ENCODE results near the gene ACSF3.
"Not testable (repeated sequence)": the region's sequence is repeated elsewhere in the genome, so short reads cannot be mapped to it uniquely, and the experiment has no call there.

The ACSF3 gene

DNA sequence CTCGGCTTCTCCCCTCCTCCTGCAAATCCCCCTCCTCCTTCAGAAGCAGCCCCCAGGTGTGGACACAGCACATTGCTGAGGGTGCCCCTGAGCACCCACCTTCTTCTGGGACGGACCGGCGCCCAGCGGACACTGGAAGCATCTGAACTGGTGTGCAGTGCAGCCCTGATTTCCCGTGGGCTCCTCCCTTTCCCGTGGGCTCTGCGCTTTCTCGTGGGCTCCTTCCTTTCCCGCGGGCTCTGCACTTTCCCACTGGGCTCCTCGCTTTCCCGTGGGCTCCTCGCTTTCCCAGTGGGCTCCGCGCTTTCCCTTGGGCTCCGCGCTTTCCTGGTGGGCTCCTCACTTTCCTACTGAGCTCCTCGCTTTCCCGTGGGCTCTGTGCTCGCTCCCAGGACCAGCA, 32.6 kb upstream of the ACSF3 start:
- ATAC-seq (replicated peaks; ENCODE audit: extremely low read depth, poor library complexity, severe bottlenecking): no peak
- H3K27ac Mint-ChIP-seq (ENCODE audit: low read depth): no peak overlapping the region
- DNase-seq (ENCODE audit: low spot score in 2 of 2): no peak
- no peaks in the 10 kb centered on the region for H3K4me1 Mint-ChIP-seq
- H3K4me3 Mint-ChIP-seq: no peak overlapping the region
- no peaks in the 10 kb centered on the region for H3K36me3 Mint-ChIP-seq (ENCODE audit: insufficient read depth)
- H3K9me3 Mint-ChIP-seq: no peaks in the 10 kb centered on the region
- H3K27me3 Mint-ChIP-seq: peaks cover 14% of the 10 kb centered on the region

DNA sequence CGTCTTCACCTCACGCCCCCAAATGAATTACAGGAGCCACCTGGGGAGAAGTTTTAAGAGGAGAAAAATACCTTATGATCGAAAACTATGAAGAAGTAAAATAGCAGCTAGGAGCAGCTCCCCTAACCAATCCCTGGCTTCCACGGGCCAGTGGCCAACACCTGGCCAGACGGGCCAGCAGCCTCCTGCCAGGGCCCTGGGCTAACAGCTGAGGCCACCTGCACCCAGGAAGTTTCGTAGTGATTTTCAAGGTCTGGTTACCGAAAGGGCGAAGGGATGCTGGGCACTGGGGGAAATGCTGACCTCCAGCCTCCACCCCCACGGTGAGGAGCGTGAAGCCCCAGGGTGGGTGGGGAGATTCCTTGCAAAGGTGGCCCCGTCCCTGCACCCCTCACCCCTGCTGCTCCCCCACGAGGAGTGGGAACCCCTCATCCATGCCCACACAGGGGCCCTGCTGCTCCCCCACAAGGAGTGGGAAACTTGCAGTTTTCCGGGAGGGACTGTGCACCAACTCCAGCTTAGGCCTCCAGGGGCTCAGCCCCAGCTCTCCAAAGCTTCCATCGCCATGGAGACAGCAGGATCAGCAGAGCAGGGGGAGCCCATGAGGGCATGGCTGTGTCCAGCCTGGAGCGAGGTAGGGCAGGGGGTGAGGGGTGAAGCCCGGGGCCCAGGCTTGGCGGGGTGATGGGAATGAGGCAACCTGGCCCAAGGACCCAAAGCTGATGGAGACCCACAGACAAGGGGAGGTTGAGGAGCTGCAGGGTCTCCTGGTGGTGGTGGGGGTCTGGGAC, 31.9 kb upstream of the ACSF3 start:
- H3K4me1 Mint-ChIP-seq: no peaks in the 10 kb centered on the region
- ATAC-seq (replicated peaks; ENCODE audit: extremely low read depth, poor library complexity, severe bottlenecking) (no peak), DNase-seq (ENCODE audit: low spot score in 2 of 2) (no peak)
- no peak overlapping the region for H3K27ac Mint-ChIP-seq (ENCODE audit: low read depth)
- peaks cover 19% of the 10 kb centered on the region for H3K27me3 Mint-ChIP-seq
- H3K36me3 Mint-ChIP-seq (ENCODE audit: insufficient read depth): no peaks in the 10 kb centered on the region
- no peak overlapping the region for H3K4me3 Mint-ChIP-seq
- H3K9me3 Mint-ChIP-seq: no peaks in the 10 kb centered on the region

DNA sequence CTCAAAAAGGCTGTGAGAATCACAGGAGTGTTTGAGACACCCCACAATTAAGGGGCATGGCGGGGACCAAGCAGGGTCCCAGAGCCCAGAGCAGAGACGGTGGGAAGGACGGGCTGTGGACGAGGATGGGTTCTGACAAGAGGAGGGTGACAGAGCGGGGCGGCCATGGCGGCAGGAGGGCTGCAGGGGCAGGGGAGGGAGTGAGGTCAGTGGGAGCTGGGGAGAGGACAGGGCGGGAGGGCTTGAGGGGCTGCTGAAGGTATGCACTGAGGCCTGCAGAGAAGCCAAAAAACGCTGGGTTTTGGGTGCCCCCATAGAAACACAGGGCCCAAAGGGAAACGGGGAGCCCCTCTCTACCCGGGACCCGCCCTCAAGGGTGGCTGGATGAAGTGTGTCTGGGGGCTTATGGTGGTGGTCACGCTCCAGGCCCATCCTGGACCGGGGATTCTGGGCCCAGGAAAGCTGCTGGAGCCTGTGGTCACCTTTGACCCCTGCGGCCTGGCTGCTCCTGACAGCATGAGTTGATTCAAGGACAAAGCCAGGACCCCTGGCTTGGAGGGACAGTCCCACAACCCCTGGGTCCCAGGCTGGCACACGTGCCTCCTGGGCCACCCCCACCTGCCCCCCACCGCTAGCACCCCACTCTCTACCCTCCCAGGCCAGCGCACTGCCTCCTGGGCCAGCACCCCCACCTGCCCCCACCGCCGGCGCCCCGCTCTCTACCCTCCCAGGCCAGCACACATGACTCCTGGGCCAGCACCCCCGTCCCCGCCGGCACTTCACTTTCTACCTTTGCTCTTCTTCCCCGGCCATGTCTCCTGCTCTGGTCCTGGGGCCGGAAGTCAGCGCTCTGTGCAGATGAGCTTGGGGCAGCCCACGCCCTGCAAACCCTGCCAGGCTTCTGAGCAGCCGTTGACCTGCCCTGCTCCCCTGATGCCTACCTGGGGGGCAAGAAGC, 31.0 kb upstream of the ACSF3 start:
- H3K9me3 Mint-ChIP-seq: no peaks in the 10 kb centered on the region
- DNase-seq (ENCODE audit: low spot score in 2 of 2): no peak
- H3K27me3 Mint-ChIP-seq: peaks cover 12% of the 10 kb centered on the region
- no peaks in the 10 kb centered on the region for H3K4me1 Mint-ChIP-seq
- no peak for ATAC-seq (replicated peaks; ENCODE audit: extremely low read depth, poor library complexity, severe bottlenecking)
- H3K4me3 Mint-ChIP-seq: no peak overlapping the region
- H3K27ac Mint-ChIP-seq (ENCODE audit: low read depth): no peak overlapping the region
- no peaks in the 10 kb centered on the region for H3K36me3 Mint-ChIP-seq (ENCODE audit: insufficient read depth)

DNA sequence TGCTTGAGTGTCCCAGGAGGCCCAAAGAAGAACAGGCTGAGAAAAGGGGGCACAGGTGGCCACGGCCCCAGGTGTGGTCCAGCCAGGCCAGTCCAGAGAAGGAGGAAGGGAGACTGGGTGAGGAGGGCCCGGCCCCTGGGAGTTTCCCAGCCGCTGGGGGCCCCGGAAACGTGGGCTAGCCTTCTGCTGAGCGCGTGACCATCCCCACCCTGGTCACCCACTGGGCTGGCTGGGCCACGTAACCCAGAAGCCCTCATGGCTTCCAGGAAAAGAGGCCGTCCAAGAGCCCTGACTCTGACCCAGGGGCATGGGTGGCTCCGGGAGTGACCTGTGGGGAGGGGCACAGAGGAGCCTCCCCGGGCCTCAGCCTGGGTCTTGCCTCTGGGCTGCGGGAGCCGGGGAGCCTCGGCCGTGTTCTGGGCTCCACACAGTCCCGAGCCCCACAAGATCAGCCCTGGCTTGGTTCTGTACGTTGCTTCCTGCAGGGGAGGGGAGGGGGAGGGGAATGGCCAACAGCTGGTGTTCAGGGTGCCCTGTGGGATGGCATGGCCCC, 29.8 kb upstream of the ACSF3 start:
- Mint-ChIP-seq H3K4me1 (no peaks in the 10 kb centered on the region), H3K27me3 (peaks cover 9% of the 10 kb centered on the region), H3K27ac (ENCODE audit: low read depth) (no peak overlapping the region), H3K4me3 (no peak overlapping the region), H3K36me3 (ENCODE audit: insufficient read depth) (no peaks in the 10 kb centered on the region), H3K9me3 (no peaks in the 10 kb centered on the region)
- ATAC-seq (replicated peaks; ENCODE audit: extremely low read depth, poor library complexity, severe bottlenecking) (no peak), DNase-seq (ENCODE audit: low spot score in 2 of 2) (no peak)

DNA sequence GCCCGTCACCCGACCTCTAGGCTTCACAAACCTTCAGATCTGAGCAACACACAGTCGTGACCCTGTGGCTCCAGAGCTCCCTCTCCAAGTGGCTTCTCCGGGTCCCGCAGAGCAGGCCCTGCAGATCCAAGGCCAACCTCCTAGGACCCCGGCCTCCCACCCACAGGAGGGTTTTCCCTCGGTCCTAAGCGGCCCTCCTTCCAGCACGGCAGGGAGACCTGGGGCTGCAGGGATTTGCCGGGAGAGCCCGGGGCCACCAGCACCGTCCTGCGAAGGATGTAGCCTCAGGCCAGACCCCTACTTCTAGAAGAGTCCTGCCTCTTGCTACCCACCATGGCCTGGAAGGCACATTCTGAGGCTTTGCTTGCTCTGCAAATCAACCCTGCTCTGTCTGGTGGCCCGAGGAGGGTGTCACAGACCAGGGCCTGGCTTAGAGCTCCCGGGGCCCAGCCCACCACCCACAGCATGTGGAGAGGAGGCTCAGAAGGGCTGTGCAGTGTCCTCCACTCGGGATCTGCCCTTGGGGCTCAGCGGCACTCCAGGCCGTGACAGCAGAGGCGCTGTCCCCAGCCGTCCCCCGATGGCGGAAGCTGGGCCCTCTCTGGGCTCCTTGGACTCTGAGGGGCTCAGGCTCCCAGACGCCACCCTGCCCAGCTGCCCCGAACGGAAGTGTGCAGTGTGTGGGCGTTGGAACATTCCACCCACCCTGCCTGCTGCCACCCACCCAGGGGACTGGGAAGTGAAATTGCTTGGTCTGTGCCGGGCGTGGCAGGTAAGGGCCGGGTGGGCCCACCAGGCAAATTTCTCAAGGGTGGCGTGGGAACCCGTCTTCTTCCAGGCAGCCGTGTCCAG, 28.8 kb upstream of the ACSF3 start:
- no peak for ATAC-seq (replicated peaks; ENCODE audit: extremely low read depth, poor library complexity, severe bottlenecking)
- no peaks in the 10 kb centered on the region for H3K4me1 Mint-ChIP-seq
- no peaks in the 10 kb centered on the region for H3K36me3 Mint-ChIP-seq (ENCODE audit: insufficient read depth)
- H3K9me3 Mint-ChIP-seq: no peaks in the 10 kb centered on the region
- DNase-seq (ENCODE audit: low spot score in 2 of 2): no peak
- no peak overlapping the region for H3K27ac Mint-ChIP-seq (ENCODE audit: low read depth)
- H3K27me3 Mint-ChIP-seq: peaks cover 9% of the 10 kb centered on the region
- no peak overlapping the region for H3K4me3 Mint-ChIP-seq

DNA sequence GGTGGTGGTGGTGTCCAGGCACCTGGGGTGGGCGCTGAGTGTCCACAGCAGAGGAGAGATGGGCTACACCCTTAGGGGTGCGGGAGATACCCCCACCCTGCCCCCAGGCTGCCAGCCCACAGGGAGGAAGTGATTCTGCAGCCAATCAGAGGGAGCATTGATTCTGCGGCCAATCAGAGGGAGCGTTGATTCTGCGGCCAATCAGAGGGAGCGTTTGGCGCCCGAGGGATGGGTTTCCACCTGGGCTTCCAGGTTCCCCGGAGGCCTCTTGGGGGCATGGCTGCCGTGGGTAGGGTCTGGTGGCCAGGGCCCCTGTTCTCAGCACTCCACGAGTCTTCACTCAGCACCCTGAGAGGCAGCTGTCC, 28.2 kb upstream of the ACSF3 start:
- no peak overlapping the region for H3K4me3 Mint-ChIP-seq
- no peaks in the 10 kb centered on the region for H3K9me3 Mint-ChIP-seq
- H3K4me1 Mint-ChIP-seq: no peaks in the 10 kb centered on the region
- DNase-seq (ENCODE audit: low spot score in 2 of 2) (no peak), ATAC-seq (replicated peaks; ENCODE audit: extremely low read depth, poor library complexity, severe bottlenecking) (no peak)
- peaks cover 9% of the 10 kb centered on the region for H3K27me3 Mint-ChIP-seq
- H3K27ac Mint-ChIP-seq (ENCODE audit: low read depth): no peak overlapping the region
- H3K36me3 Mint-ChIP-seq (ENCODE audit: insufficient read depth): no peaks in the 10 kb centered on the region

DNA sequence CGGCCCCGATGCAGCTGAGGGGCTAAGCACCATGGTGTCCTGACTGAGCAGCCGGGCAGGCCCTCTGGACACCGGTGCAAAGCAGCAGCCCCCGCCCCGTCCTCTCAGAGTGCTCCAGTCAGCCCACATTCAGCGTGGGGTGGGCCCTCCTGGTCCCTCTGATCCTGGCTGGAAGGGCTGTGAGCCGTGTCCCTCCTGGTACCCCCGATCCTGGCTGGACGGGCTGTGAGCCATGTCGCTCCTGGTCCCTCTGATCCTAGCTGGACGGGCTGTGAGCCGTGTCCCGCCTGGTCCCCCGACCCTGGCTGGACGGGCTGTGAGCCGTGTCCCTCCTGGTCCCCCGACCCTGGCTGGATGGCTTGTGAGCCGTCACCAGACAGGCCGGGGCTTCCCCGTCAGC, 26.9 kb upstream of the ACSF3 start:
- Mint-ChIP-seq H3K9me3 (no peaks in the 10 kb centered on the region), H3K27ac (ENCODE audit: low read depth) (no peak overlapping the region), H3K27me3 (peaks cover 9% of the 10 kb centered on the region), H3K4me1 (no peaks in the 10 kb centered on the region), H3K4me3 (no peak overlapping the region), H3K36me3 (ENCODE audit: insufficient read depth) (no peaks in the 10 kb centered on the region)
- ATAC-seq (replicated peaks; ENCODE audit: extremely low read depth, poor library complexity, severe bottlenecking) (no peak), DNase-seq (ENCODE audit: low spot score in 2 of 2) (no peak)

DNA sequence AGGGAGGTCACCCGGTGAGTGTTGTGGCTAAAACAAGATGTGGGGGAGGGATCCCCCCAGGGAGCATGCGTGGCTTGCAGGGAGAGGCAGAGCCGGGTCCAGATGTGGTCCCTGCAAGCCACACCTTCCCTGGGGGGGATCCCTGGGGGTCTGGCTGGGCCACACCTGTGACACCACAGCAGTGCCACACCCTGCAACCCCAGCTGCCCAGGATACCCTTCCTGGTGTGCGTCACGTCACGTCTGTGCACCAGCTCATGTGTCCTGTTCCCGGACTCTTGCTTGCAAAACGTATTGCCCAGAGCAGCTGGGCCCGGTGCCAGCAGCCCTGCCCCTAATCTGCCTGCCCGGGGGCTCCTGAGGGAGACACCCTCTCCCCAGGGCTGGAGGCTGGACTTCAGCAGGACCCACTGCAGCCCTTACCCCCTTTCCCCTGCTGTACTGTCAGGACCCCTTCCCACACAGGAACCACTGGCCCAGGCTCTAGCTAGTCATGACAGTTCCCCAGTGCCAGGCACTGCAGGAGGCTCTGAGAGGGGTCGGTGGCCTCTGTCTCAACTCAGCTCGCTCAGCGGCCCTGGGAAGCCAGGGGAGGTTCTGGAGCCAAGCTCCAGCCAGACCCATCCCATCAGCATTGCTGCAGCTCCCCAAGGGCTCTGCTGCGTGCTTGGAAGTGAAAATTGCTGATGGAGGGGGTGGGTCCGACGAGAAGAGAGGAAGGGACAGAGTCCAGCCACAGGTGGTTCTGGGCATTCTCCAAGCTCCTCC, 25.8 kb upstream of the ACSF3 start:
- peaks cover 9% of the 10 kb centered on the region for H3K27me3 Mint-ChIP-seq
- DNase-seq (ENCODE audit: low spot score in 2 of 2): no peak
- no peak for ATAC-seq (replicated peaks; ENCODE audit: extremely low read depth, poor library complexity, severe bottlenecking)
- no peaks in the 10 kb centered on the region for H3K36me3 Mint-ChIP-seq (ENCODE audit: insufficient read depth)
- H3K9me3 Mint-ChIP-seq: no peaks in the 10 kb centered on the region
- H3K4me1 Mint-ChIP-seq: no peaks in the 10 kb centered on the region
- H3K4me3 Mint-ChIP-seq: no peak overlapping the region
- H3K27ac Mint-ChIP-seq (ENCODE audit: low read depth): no peak overlapping the region

DNA sequence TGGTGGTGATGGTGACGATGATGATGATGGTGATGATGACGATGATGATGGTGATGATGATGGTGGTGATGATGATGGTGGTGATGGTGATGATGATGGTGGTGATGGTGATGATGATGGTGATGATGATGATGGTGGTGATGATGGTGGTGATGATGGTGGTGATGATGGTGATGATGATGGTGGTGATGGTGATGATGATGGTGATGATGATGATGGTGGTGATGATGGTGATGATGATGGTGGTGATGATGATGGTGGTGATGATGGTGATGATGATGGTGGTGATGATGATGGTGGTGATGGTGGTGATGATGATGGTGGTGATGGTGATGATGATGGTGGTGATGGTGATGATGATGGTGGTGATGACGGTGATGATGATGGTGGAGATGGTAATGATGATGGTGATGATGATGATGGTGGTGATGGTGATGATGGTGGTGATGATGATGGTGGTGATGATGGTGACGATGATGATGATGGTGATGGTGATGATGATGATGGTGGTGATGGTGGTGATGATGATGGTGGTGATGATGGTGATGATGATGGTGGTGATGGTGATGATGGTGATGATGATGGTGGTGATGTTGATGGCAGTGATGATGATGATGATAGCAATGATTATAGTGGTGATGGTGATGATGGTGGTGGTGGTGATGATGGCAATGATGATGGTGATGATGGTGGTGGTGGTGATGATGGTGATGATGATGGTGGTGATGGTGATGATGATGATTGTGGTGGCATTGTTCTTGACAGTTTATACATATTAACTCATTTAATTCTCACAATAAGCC, 24.6 kb upstream of the ACSF3 start:
- not testable (repeated sequence) for DNase-seq (ENCODE audit: low spot score in 2 of 2); H3K36me3 Mint-ChIP-seq (ENCODE audit: insufficient read depth); ATAC-seq (replicated peaks; ENCODE audit: extremely low read depth, poor library complexity, severe bottlenecking); H3K27ac Mint-ChIP-seq (ENCODE audit: low read depth); H3K27me3 Mint-ChIP-seq; H3K9me3 Mint-ChIP-seq; H3K4me1 Mint-ChIP-seq; H3K4me3 Mint-ChIP-seq

DNA sequence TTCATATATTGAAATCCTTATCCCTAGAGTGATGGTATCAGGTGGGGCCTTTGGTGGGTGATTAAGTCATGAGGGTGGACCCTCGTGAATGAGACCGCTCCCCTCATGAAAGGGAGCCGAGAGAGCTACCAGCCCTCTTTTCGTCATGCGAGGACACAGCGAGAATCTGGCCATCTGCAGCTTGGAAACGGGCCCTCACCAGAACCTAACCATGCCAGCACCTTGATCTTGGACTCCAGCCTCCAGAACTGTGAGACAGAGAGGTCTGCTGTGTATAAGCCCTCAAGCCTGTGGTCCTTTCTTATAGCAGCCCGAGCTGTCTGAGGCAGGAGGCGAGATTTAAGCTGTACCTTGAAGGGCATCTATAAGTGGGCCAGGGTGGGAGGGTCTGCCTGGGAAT, 23.7 kb upstream of the ACSF3 start:
- no peaks in the 10 kb centered on the region for H3K36me3 Mint-ChIP-seq (ENCODE audit: insufficient read depth)
- DNase-seq (ENCODE audit: low spot score in 2 of 2) (no peak), ATAC-seq (replicated peaks; ENCODE audit: extremely low read depth, poor library complexity, severe bottlenecking) (no peak)
- H3K9me3 Mint-ChIP-seq: no peaks in the 10 kb centered on the region
- no peak overlapping the region for H3K27ac Mint-ChIP-seq (ENCODE audit: low read depth)
- no peak overlapping the region for H3K4me3 Mint-ChIP-seq
- H3K4me1 Mint-ChIP-seq: no peaks in the 10 kb centered on the region
- H3K27me3 Mint-ChIP-seq: peaks cover 9% of the 10 kb centered on the region

DNA sequence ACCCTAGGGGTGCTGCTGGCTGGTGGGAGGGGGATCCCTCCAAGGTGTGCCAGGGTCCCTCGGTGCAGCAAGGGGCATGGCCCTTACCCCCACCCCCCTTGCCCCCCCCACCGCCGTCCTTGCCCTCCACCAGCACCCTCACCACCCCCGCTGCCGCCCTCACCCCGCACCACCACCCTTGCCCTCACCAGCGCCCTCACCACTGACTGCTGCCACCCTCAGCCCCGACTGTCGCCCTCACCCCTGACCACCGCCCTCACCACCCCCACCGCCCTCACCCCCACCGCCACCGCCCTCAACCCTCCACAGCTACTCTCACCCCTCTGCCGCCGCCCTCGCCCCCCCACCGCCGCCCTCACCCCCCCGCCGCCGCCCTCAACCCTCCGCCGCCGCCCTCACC, 23.1 kb upstream of the ACSF3 start:
- H3K27me3 Mint-ChIP-seq: peaks cover 9% of the 10 kb centered on the region
- no peaks in the 10 kb centered on the region for H3K36me3 Mint-ChIP-seq (ENCODE audit: insufficient read depth)
- no peaks in the 10 kb centered on the region for H3K4me1 Mint-ChIP-seq
- no peak for ATAC-seq (replicated peaks; ENCODE audit: extremely low read depth, poor library complexity, severe bottlenecking)
- H3K27ac Mint-ChIP-seq (ENCODE audit: low read depth): no peak overlapping the region
- H3K4me3 Mint-ChIP-seq: no peak overlapping the region
- H3K9me3 Mint-ChIP-seq: no peaks in the 10 kb centered on the region
- no peak for DNase-seq (ENCODE audit: low spot score in 2 of 2)
